GM12878 (cell line): Measurements from ENCODE around the gene AJUBA. TPM values are rescaled to one million over a fixed set of nuclear protein-coding genes. Genes with fewer than 3 reads are reported as not detected.

Experiments used
- ATAC-seq: fragments of 200-7000 bp; cut with Tn5 transposase; 3 replicates; pipeline ENCODE4 v1.9.1; 2020; ENCODE audit warnings: mild to moderate bottlenecking, moderate library complexity
- BruUV-seq: library from RNA; stranded (reverse); fragments of 400-500 nt; replicated peaks from 2 replicates; lab custom pipeline; 2021; lab: Mats Ljungman, UMichigan
- CTCF ChIA-PET: fragments of 300-600 bp; sonication (Branson Sonifier 250); formaldehyde crosslinking; extraction: SDS; loops from one replicate; lab custom pipeline; 2021; ENCODE audit warnings: inconsistent platforms; lab: Yijun Ruan, JAX
- POLR2A ChIA-PET: fragments of 350-600 bp; formaldehyde crosslinking; extraction: SDS; loops from one replicate; lab custom pipeline; 2021; ENCODE audit warnings: inconsistent platforms; lab: Charles Lee
- RAD21 ChIA-PET: fragments of 300-600 bp; sonication (Branson Sonifier 250); formaldehyde crosslinking; loops from one replicate; lab custom pipeline; 2023; ENCODE audit warnings: antibody characterized with exemption; ENCODE audit not compliant: unreplicated experiment; lab: Charles Lee
- SMC1A ChIA-PET: fragments of 300-600 bp; sonication (Branson Sonifier 250); formaldehyde crosslinking; loops from one replicate; lab custom pipeline; 2023; ENCODE audit not compliant: unreplicated experiment, uncharacterized antibody; lab: Charles Lee
- DNase-seq: peaks from one replicate; pipeline ENCODE4 v3.0.0-alpha.2; 2011; ENCODE audit warnings: low read depth, low spot score
- FAIRE-seq: peaks from 3 replicates; lab custom pipeline; 2011; peaks lifted over from hg19 to GRCh38; lab: Jason Lieb, UNC
- H2AFZ ChIP-seq: 2 replicates; pipeline ENCODE4 v1.6.0; 2011; ENCODE audit warnings: low read depth, low read length, control low read depth; ENCODE audit not compliant: control insufficient read depth
- H3K27ac ChIP-seq: 2 replicates; pipeline ENCODE4 v1.5.1; 2011; ENCODE audit warnings: control low read depth; ENCODE audit not compliant: control insufficient read depth, insufficient read depth
- H3K27me3 ChIP-seq, 2 experiments: replicated peaks in 1 of 2; 2 replicates each; pipeline versions ENCODE4 v1.6.0 to v1.6.1; 2011; ENCODE audit warnings: low read length in 1 of 2; ENCODE audit not compliant: control insufficient read depth in 2 of 2, insufficient read depth in 2 of 2
- H3K36me3 ChIP-seq, 2 experiments: 2 replicates each; pipeline ENCODE4 v1.5.1; 2011; ENCODE audit warnings: low read length in 1 of 2; ENCODE audit not compliant: control insufficient read depth in 2 of 2, insufficient read depth in 2 of 2
- H3K4me1 ChIP-seq: 2 replicates; pipeline ENCODE4 v1.6.1; 2011; ENCODE audit warnings: mild to moderate bottlenecking, low read length, moderate library complexity, mixed read lengths; ENCODE audit not compliant: control insufficient read depth, insufficient read depth
- H3K4me2 ChIP-seq: 2 replicates; pipeline ENCODE4 v1.6.0; 2011; ENCODE audit warnings: control low read depth; ENCODE audit not compliant: control insufficient read depth, insufficient read depth
- H3K4me3 ChIP-seq: fragments of 200-600 bp; sonication (generic); 2 replicates; pipeline ENCODE4 v1.5.1; 2016
- H3K79me2 ChIP-seq: 2 replicates; pipeline ENCODE4 v1.6.0; 2011; ENCODE audit warnings: low read length; ENCODE audit not compliant: control insufficient read depth, insufficient read depth
- H3K9ac ChIP-seq: 2 replicates; pipeline ENCODE4 v1.8.0; 2011; ENCODE audit warnings: low read length, control low read depth, mixed read lengths; ENCODE audit not compliant: control insufficient read depth, insufficient read depth
- H3K9me3 ChIP-seq: replicated peaks from 3 replicates; pipeline ENCODE4 v1.5.1; 2011; ENCODE audit warnings: mild to moderate bottlenecking, low read length; ENCODE audit not compliant: control insufficient read depth, insufficient read depth
- H4K20me1 ChIP-seq: 2 replicates; pipeline ENCODE4 v1.6.0; 2011; ENCODE audit not compliant: control insufficient read depth, insufficient read depth
- CEBPB ChIP-seq, 2 experiments: fragments of 150-350 bp in 1 of 2; IDR thresholded peaks; 2 replicates each; pipeline ENCODE4 v1.6.1; 2012 to 2014; ENCODE audit warnings: low read depth in 2 of 2, low read length in 2 of 2, borderline replicate concordance in 1 of 2, inconsistent platforms in 1 of 2
- CREB1 ChIP-seq: IDR thresholded peaks from 2 replicates; pipeline ENCODE4 v1.6.1; 2012; ENCODE audit warnings: low read depth, mild to moderate bottlenecking, inconsistent platforms
- DPF2 ChIP-seq: fragments of 450-650 bp; IDR thresholded peaks from 2 replicates; pipeline ENCODE4 v1.6.1; 2017; ENCODE audit warnings: mild to moderate bottlenecking
- HDAC6 ChIP-seq: fragments of 200-600 bp; sonication (generic); IDR thresholded peaks from one replicate; pipeline ENCODE4 v1.8.0; 2017; ENCODE audit warnings: antibody characterized with exemption; ENCODE audit not compliant: unreplicated experiment
- HDGF ChIP-seq: fragments of 450-650 bp; IDR thresholded peaks from 2 replicates; pipeline ENCODE4 v1.6.1; 2016; ENCODE audit warnings: antibody characterized with exemption
- MXI1 ChIP-seq: fragments of 150-350 bp; IDR thresholded peaks from 2 replicates; pipeline ENCODE4 v1.6.1; 2011; ENCODE audit warnings: low read depth, mild to moderate bottlenecking, inconsistent platforms, low read length, improper control_type of control experiment
- NR2F1 ChIP-seq: fragments of 450-650 bp; conservative IDR thresholded peaks from 2 replicates; pipeline ENCODE4 v1.6.1; 2017; ENCODE audit warnings: mild to moderate bottlenecking
- RBBP5 ChIP-seq: fragments of 200-600 bp; sonication (generic); conservative IDR thresholded peaks from 2 replicates; pipeline ENCODE4 v1.6.1; 2016
- RUNX3 ChIP-seq: IDR thresholded peaks from 2 replicates; pipeline ENCODE4 v1.6.1; 2012; ENCODE audit warnings: low read length, inconsistent platforms
- SMARCA5 ChIP-seq: fragments of 450-650 bp; IDR thresholded peaks from 2 replicates; pipeline ENCODE4 v1.6.1; 2017; ENCODE audit warnings: mild to moderate bottlenecking
- STAT3 ChIP-seq: IDR thresholded peaks from 2 replicates; pipeline ENCODE4 v1.6.1; 2011; ENCODE audit warnings: low read depth, low read length, improper control_type of control experiment
- TCF12 ChIP-seq: IDR thresholded peaks from 2 replicates; pipeline ENCODE4 v1.6.1; 2011; ENCODE audit warnings: low read depth, mild to moderate bottlenecking, low read length
- WGBS: methylation state at CpG from one replicate; pipeline ENCODE4 v1.1.6; 2016; ENCODE audit warnings: low lambda C conversion rate; ENCODE audit not compliant: insufficient replicate concordance, insufficient coverage; ENCODE audit errors: missing lambda C conversion rate; 5-methylcytosine and 5-hydroxymethylcytosine counted together
- in situ Hi-C: fragments of 300-500 bp; cut with MboI; formaldehyde crosslinking; loops from 9 replicates; pipeline ENCODE4 v1.14.3; 2018; ENCODE audit warnings: mixed read lengths
- intact Hi-C: fragments of 100-400 bp; cut with micrococcal nuclease; formaldehyde crosslinking; loops from one replicate; pipeline ENCODE4 v1.14.2; 2022; ENCODE audit not compliant: unreplicated experiment
- polyA plus RNA-seq, 11 experiments: library from polyadenylated mRNA; depleted of rRNA in 4 of 11; unstranded in 6 of 11; stranded (reverse) in 5 of 11; fragments of >200 nt; fragmentation: Nextera tagmentation in 4 of 11; fragmentation: Illumina TruSeq in 1 of 11; extraction: Ambion mirVana in 4 of 11; extraction: Trizol in 1 of 11; gene quantifications; 1 replicate in 1 of 11; 2 replicates in 10 of 11; pipeline versions ENCODE4 v1.2.1 to v1.2.3, GENCODE V29; 2011 to 2016; ENCODE audit warnings: inconsistent platforms in 2 of 11, missing spikeins in 2 of 11, low read depth in 1 of 11
- total RNA-seq, 4 experiments: library from RNA; depleted of rRNA in 3 of 4; stranded (reverse); fragments of >200 nt in 3 of 4; fragmentation: Illumina TruSeq in 1 of 4; extraction: Trizol in 1 of 4; gene quantifications; 2 replicates each; pipeline versions ENCODE4 v1.2.1 to v1.2.3, GENCODE V29; 2013 to 2021
- TF ChIP-seq, protein P1 (sequence below): IDR thresholded peaks from 2 replicates; pipeline ENCODE4 v1.6.1; 2012; ENCODE audit warnings: low read depth, low read length, improper control_type of control experiment
- TF ChIP-seq, protein P2 (sequence below): fragments of 450-650 bp; formaldehyde crosslinking; IDR thresholded peaks from 2 replicates; pipeline ENCODE4 v1.4.0; 2022; ENCODE audit warnings: mild to moderate bottlenecking, moderate library complexity

AJUBA gene
- total and polyA plus RNA-seq, 10 of the 15 experiments (the other 5 are each of a cell fraction or from before 2014, with no cell fraction given) = 0.03 to 18.1 (median 0.36) TPM; not detected in 1

DNA sequence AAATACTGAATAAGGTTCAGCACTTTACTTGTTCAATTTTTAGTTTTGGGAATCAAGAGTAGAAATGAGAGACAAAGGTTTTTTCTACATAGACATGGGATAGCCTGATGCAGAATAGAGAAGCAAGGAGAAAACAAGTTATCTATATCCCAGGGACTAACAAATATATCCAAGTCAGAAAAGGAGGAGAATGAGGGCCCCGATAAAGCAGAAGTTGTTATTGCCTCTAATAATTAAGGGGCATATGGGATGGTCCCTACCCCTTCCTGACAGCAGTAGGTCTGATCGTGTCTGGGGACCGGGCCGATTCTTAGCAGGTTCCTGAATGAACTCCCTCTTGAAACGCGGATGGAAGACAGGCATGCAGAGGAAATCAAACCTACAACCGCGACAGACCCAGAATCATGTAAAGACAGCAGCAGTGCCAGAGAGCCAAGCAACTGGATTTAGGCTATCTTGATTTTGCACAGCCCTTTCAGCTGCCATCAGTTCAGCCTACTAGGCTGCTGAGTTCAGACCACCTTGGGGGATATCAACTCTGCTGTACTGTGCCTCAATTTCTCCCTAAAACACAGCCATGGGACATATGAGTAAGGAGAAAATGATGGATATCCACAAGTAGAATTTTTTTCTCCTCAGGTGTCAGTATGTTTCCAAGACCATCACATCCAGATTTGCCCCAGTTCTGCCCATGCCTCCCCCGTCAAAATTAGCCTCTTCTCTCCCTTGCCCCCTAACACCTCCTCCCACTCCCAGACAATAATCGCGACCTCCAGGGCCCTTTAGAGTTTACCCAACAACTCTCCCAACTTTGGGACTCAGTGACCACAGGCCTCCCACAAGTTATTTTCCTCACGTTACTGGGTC lies 53.9 kb downstream of the AJUBA start:
- ChIA-PET RAD21 (interaction anchor here (1.0 to 2.8 kb wide), 14 partner anchors 9 to 126 kb away, joined by 3 to 18 read pairs (median 9); partner anchors contain the start of genes AJUBA, HAUS4 and RBM23), CTCF (interaction anchor here (0.8 to 3.4 kb wide), 30 partner anchors 9 to 393 kb away, joined by 3 to 82 read pairs (median 8); partner anchors contain the start of genes AJUBA, CDH24, HAUS4 and LRP10), POLR2A (interaction anchor here (0.5 to 4.6 kb wide), 13 partner anchors 11 to 338 kb away, joined by 3 to 73 read pairs (median 4); partner anchors contain the start of genes ABHD4, ACIN1, C14orf119 and HAUS4), SMC1A (interaction anchor here (0.6 to 3.1 kb wide), 15 partner anchors 9 to 167 kb away, joined by 3 to 24 read pairs (median 6); partner anchors contain the start of genes ACIN1, AJUBA, C14orf119 and HAUS4)
- Histone ChIP-seq H3K4me3 (peak overlapping the region; percentile 91), H3K9me3 (no peaks in the 10 kb centered on the region), H2AFZ (peak overlapping the region; percentile 93), H3K27me3 (no peaks in the 10 kb centered on the region), H3K27ac (peak overlapping the region; percentile 81), H3K9ac (peak overlapping the region; percentile 96), H3K4me1 (peaks cover 16% of the 10 kb centered on the region; the same call in 1 of the 2 replicates), H3K79me2 (peaks cover 24% of the 10 kb centered on the region), H3K36me3 (peaks cover 6 to 12% of the 10 kb centered on the region in 2 experiments; a peak in 3 of 4 replicates), H3K4me2 (peak overlapping the region; percentile 89), H4K20me1 (no peaks in the 10 kb centered on the region)
- in situ Hi-C loops (no loop called here), intact Hi-C loops (loop anchor here (1.0 to 2.0 kb wide), 3 partner anchors 9 to 128 kb away; partner anchors contain the start of genes AJUBA, CDH24 and RBM23)
- no peak for ATAC-seq
- FAIRE-seq = no peak
- TF ChIP-seq, protein P1, sequence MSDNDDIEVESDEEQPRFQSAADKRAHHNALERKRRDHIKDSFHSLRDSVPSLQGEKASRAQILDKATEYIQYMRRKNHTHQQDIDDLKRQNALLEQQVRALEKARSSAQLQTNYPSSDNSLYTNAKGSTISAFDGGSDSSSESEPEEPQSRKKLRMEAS = no peak
- TF ChIP-seq NR2F1 (0 out of 2 replicates have a peak, but pooled peaks have one; percentile 34), MXI1 (no peak), TCF12 (no peak), RUNX3 (peak; percentile 4; the same call in 1 of the 2 replicates), CEBPB (IDR thresholded peaks at IDR 0.05; ENCODE audit: borderline replicate concordance in 1 of 2, low read depth in 2 of 2, low read length in 2 of 2) (no peak), DPF2 (0 out of 2 replicates have a peak, but pooled peaks have one; percentile 9), STAT3 (no peak), RBBP5 (no peak), HDGF (no peak), CREB1 (no peak), SMARCA5 (0 out of 2 replicates have a peak, but pooled peaks have one; percentile 6), HDAC6 (no peak)
- TF ChIP-seq, protein P2, sequence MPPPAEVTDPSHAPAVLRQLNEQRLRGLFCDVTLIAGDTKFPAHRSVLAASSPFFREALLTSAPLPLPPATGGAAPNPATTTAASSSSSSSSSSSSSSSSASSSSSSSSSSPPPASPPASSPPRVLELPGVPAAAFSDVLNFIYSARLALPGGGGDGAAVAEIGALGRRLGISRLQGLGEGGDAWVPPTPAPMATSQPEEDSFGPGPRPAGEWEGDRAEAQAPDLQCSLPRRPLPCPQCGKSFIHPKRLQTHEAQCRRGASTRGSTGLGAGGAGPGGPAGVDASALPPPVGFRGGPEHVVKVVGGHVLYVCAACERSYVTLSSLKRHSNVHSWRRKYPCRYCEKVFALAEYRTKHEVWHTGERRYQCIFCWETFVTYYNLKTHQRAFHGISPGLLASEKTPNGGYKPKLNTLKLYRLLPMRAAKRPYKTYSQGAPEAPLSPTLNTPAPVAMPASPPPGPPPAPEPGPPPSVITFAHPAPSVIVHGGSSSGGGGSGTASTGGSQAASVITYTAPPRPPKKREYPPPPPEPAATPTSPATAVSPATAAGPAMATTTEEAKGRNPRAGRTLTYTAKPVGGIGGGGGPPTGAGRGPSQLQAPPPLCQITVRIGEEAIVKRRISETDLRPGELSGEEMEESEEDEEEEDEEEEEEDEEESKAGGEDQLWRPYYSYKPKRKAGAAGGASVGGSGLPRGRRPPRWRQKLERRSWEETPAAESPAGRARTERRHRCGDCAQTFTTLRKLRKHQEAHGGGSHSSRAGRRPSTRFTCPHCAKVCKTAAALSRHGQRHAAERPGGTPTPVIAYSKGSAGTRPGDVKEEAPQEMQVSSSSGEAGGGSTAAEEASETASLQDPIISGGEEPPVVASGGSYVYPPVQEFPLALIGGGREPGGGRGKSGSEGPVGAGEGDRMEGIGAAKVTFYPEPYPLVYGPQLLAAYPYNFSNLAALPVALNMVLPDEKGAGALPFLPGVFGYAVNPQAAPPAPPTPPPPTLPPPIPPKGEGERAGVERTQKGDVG (CRISPR knock-in tag) = no peak
- WGBS = 1% methylated on average over 12 of the region's 12 CpGs
- no peak for DNase-seq
- BruUV-seq = TSS peak; percentile 77
